ENCODE data around the gene CDC42EP1.
A peak's percentile ranks its signal among the peaks of the same experiment; 100 is the strongest.
"Not testable (repeated sequence)": the region's sequence is repeated elsewhere in the genome, so short reads cannot be mapped to it uniquely, and the experiment has no call there.

Gene CDC42EP1

GRCh38 chr22:37602546-37603277, 42.4 kb downstream of the CDC42EP1 start:
- 84% methylated on average over 5 of the region's 5 CpGs for WGBS, 2 experiments
- H3K4me3 ChIP-seq (ENCODE audit: insufficient read depth, low read depth, low read length); H3K27me3 ChIP-seq (ENCODE audit: control insufficient read depth, insufficient read depth, low read length, poor library complexity, severe bottlenecking); H3K36me3 ChIP-seq (ENCODE audit: control insufficient read depth, insufficient read depth, low read length); H3K9me3 ChIP-seq (ENCODE audit: control insufficient read depth, low read length); H3K4me1 ChIP-seq (ENCODE audit: control insufficient read depth, insufficient read depth, low read length); H3K27ac ChIP-seq (ENCODE audit: insufficient read depth, low read depth, low read length, poor library complexity, severe bottlenecking): not testable (repeated sequence)

GRCh38 chr22:37604074-37604473, 43.8 kb downstream of the CDC42EP1 start:
- no peaks in the 10 kb centered on the region for H3K9me3 ChIP-seq (ENCODE audit: control insufficient read depth, low read length)
- no peak overlapping the region for H3K27ac ChIP-seq (ENCODE audit: insufficient read depth, low read depth, low read length, poor library complexity, severe bottlenecking)
- 93 to 94% methylated on average over 6 of the region's 6 CpGs for WGBS, 2 experiments
- H3K36me3 ChIP-seq (ENCODE audit: control insufficient read depth, insufficient read depth, low read length): no peaks in the 10 kb centered on the region
- no peaks in the 10 kb centered on the region for H3K4me1 ChIP-seq (ENCODE audit: control insufficient read depth, insufficient read depth, low read length)
- no peaks in the 10 kb centered on the region for H3K27me3 ChIP-seq (ENCODE audit: control insufficient read depth, insufficient read depth, low read length, poor library complexity, severe bottlenecking)
- H3K4me3 ChIP-seq (ENCODE audit: insufficient read depth, low read depth, low read length): no peak overlapping the region

DNA sequence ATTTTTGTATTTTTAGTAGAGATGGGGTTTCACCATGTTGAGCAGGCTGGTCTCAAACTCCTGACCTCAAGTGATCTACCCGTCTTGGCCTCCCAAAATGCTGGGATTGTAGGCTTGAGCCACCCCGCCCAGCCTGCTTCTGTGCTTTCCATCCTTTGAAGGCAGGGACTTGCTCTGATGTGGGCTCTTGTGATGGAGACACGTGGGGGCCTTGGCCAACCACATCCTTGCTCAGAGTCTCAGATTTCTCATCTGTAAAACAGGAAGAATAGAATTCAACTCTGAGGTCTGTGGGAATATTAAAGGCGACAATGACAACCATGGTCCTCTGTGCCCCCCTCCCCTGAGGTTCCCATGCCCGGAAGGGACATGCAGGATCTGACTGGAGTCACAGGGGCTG, 44.6 kb downstream of the CDC42EP1 start:
- WGBS, 2 experiments: 82 to 83% methylated on average over 5 of the region's 5 CpGs
- H3K9me3 ChIP-seq (ENCODE audit: control insufficient read depth, low read length): no peaks in the 10 kb centered on the region

GRCh38 chr22:37607010-37607934, 47.0 kb downstream of the CDC42EP1 start:
- WGBS, 2 experiments: 11 to 12% methylated on average over 44 of the region's 44 CpGs
- no peak overlapping the region for H3K27ac ChIP-seq (ENCODE audit: insufficient read depth, low read depth, low read length, poor library complexity, severe bottlenecking)
- H3K4me3 ChIP-seq (ENCODE audit: insufficient read depth, low read depth, low read length): no peak overlapping the region
- no peaks in the 10 kb centered on the region for H3K27me3 ChIP-seq (ENCODE audit: control insufficient read depth, insufficient read depth, low read length, poor library complexity, severe bottlenecking)
- peaks cover 9% of the 10 kb centered on the region for H3K4me1 ChIP-seq (ENCODE audit: control insufficient read depth, insufficient read depth, low read length)
- H3K9me3 ChIP-seq (ENCODE audit: control insufficient read depth, low read length): no peaks in the 10 kb centered on the region
- no peaks in the 10 kb centered on the region for H3K36me3 ChIP-seq (ENCODE audit: control insufficient read depth, insufficient read depth, low read length)

More for the DNA sequence above, 44.6 kb downstream of the CDC42EP1 start:
- Histone ChIP-seq H3K4me1 (ENCODE audit: control insufficient read depth, insufficient read depth, low read length) (peaks cover 5% of the 10 kb centered on the region), H3K36me3 (ENCODE audit: control insufficient read depth, insufficient read depth, low read length) (no peaks in the 10 kb centered on the region), H3K27ac (ENCODE audit: insufficient read depth, low read depth, low read length, poor library complexity, severe bottlenecking) (no peak overlapping the region), H3K4me3 (ENCODE audit: insufficient read depth, low read depth, low read length) (no peak overlapping the region), H3K27me3 (ENCODE audit: control insufficient read depth, insufficient read depth, low read length, poor library complexity, severe bottlenecking) (no peaks in the 10 kb centered on the region)

DNA sequence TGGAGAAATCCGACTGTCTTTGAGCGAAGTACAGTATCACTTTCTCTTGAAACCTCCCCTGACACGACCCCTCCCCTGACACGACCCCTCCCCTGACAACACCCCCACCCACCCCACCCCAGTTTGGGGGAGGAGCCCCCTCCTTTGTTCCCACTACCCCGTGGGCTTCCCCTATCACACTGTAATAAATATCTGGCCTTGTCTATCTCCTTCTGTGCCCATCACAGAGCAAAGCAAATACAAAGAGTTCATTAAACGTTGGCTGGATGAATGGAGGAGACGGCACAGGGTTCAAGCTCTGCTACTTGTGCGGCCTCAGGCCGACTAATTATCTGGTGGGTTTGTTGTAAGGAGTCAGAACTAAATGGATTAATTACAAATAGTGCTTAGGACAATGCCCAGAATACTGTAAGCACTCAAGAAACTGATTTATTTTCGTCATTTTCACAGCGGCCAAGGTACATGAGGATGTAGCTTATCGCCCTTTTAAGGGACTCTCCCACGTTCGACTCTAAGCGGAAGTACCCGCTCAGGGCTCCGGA, 47.7 kb downstream of the CDC42EP1 start:
- H3K4me3 ChIP-seq (ENCODE audit: insufficient read depth, low read depth, low read length): peak overlapping the region; percentile 82
- no peaks in the 10 kb centered on the region for H3K36me3 ChIP-seq (ENCODE audit: control insufficient read depth, insufficient read depth, low read length)
- peaks cover 9% of the 10 kb centered on the region for H3K4me1 ChIP-seq (ENCODE audit: control insufficient read depth, insufficient read depth, low read length)
- peak overlapping the region; percentile 98 for H3K27ac ChIP-seq (ENCODE audit: insufficient read depth, low read depth, low read length, poor library complexity, severe bottlenecking)
- H3K9me3 ChIP-seq (ENCODE audit: control insufficient read depth, low read length): no peaks in the 10 kb centered on the region
- H3K27me3 ChIP-seq (ENCODE audit: control insufficient read depth, insufficient read depth, low read length, poor library complexity, severe bottlenecking): no peaks in the 10 kb centered on the region
- WGBS, 2 experiments: 6% methylated on average over 16 to 17 of the region's 17 CpGs

DNA sequence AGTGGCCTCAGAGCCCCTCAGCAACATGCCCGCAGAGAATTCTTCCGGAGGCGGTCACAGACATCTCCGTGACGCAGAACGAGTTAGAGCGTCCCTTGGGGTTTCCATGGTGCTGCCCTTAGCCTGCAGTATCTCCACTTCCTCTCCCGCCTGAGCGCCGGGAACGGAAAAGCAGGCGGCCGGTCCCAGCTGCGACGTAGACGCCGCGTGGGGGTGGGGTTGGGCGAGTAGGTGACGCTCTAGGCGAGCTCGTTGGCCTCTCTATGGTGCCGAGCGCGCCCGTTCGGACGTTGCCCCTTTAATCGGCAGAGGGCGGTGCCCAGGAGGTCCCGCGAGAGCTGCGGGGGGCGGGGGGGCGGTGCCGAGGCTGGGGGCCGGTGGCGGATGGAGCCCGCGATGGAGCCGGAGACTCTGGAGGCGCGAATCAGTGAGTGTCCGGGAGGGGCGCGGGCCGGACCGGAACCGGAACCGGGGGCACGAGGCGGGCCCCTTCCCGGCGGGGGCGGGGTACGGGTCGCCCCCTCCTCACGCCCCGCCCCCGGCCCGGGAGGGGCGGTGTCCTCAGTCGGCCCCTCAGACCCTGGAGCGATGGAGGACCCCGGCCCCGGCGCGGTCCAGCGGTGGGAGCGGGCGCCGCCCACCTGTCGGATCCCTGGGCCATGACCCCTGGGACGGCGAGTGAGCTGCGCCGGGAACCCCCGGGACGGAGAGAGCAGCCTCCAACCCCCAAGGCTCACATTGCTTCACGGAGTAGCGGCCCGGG, 48.4 kb downstream of the CDC42EP1 start, which contains the start of gene GGA1:
GGA1 (plus strand) TSS at position 358 of the 763 bp plus-strand sequence; CDS start at position 385, 27 bp downstream.
- WGBS, 2 experiments: 0% methylated on average over 82 of the region's 82 CpGs
- no peaks in the 10 kb centered on the region for H3K36me3 ChIP-seq (ENCODE audit: control insufficient read depth, insufficient read depth, low read length)
- H3K4me3 ChIP-seq (ENCODE audit: insufficient read depth, low read depth, low read length): peak within 1 kb of the TSS; percentile 82
- H3K9me3 ChIP-seq (ENCODE audit: control insufficient read depth, low read length): no peaks in the 10 kb centered on the region
- H3K27ac ChIP-seq (ENCODE audit: insufficient read depth, low read depth, low read length, poor library complexity, severe bottlenecking): peak within 1 kb of the TSS; percentile 98
- H3K27me3 ChIP-seq (ENCODE audit: control insufficient read depth, insufficient read depth, low read length, poor library complexity, severe bottlenecking): no peaks in the 10 kb centered on the region
- H3K4me1 ChIP-seq (ENCODE audit: control insufficient read depth, insufficient read depth, low read length): peaks cover 9% of the 10 kb centered on the region

DNA sequence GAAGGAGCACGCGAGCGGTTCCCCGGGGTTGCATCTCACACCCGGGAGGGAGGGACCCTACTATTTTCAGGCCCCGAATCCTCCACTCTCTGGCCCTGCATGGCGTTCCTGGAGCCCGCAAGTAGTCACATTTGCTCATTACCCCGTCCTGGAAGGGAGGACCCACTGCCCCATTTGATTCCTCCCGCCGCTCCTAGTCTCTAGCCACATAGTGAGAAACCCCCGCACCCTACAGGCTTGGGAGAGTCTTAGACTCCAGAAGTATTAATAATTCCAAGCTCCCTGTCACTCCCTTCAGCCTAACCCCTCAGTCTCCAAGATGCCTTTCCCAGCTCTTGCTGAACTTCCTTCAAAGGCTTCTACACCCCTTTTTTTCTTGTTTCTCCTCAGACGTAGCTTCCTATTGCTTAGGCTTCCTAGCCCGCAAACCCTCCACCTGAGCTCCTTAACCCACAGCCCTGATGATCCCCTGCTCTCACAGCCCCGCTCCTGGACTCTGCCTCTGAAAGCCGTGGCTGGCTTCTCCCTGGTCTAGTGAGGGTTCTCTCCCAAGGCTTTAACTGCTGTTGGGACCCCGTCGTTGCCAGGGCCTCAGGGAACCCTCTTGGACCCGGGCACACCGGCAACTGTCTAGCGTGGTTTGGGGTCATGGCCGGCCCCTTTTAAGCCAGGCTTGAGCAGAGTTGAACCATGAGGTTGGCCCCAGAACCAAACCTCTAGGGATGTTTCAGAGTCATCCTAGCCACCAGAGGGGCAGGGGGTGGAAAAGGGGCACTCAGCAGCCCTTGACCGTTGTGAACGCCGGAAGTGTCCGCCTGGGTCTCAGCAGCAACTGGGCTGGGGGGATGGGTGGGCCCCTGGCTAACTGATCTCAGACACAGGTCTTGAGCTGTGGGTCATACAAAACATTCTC, 49.2 kb downstream of the CDC42EP1 start:
- peaks cover 3% of the 10 kb centered on the region for H3K36me3 ChIP-seq (ENCODE audit: control insufficient read depth, insufficient read depth, low read length)
- 22% methylated on average over 26 of the region's 26 CpGs for WGBS, 2 experiments
- H3K27ac ChIP-seq (ENCODE audit: insufficient read depth, low read depth, low read length, poor library complexity, severe bottlenecking): no peak overlapping the region

GRCh38 chr22:37610153-37610475, 49.8 kb downstream of the CDC42EP1 start:
- not testable (repeated sequence) for H3K36me3 ChIP-seq (ENCODE audit: control insufficient read depth, insufficient read depth, low read length); H3K9me3 ChIP-seq (ENCODE audit: control insufficient read depth, low read length); H3K4me1 ChIP-seq (ENCODE audit: control insufficient read depth, insufficient read depth, low read length); H3K27me3 ChIP-seq (ENCODE audit: control insufficient read depth, insufficient read depth, low read length, poor library complexity, severe bottlenecking); H3K27ac ChIP-seq (ENCODE audit: insufficient read depth, low read depth, low read length, poor library complexity, severe bottlenecking)
- WGBS, 2 experiments: 91 to 97% methylated on average over 3 of the region's 3 CpGs
- peak overlapping the region; percentile 82 for H3K4me3 ChIP-seq (ENCODE audit: insufficient read depth, low read depth, low read length)

More for the DNA sequence above, 49.2 kb downstream of the CDC42EP1 start:
- peak overlapping the region; percentile 82 for H3K4me3 ChIP-seq (ENCODE audit: insufficient read depth, low read depth, low read length)
- peaks cover 9% of the 10 kb centered on the region for H3K4me1 ChIP-seq (ENCODE audit: control insufficient read depth, insufficient read depth, low read length)
- no peaks in the 10 kb centered on the region for H3K9me3 ChIP-seq (ENCODE audit: control insufficient read depth, low read length)
- no peaks in the 10 kb centered on the region for H3K27me3 ChIP-seq (ENCODE audit: control insufficient read depth, insufficient read depth, low read length, poor library complexity, severe bottlenecking)

DNA sequence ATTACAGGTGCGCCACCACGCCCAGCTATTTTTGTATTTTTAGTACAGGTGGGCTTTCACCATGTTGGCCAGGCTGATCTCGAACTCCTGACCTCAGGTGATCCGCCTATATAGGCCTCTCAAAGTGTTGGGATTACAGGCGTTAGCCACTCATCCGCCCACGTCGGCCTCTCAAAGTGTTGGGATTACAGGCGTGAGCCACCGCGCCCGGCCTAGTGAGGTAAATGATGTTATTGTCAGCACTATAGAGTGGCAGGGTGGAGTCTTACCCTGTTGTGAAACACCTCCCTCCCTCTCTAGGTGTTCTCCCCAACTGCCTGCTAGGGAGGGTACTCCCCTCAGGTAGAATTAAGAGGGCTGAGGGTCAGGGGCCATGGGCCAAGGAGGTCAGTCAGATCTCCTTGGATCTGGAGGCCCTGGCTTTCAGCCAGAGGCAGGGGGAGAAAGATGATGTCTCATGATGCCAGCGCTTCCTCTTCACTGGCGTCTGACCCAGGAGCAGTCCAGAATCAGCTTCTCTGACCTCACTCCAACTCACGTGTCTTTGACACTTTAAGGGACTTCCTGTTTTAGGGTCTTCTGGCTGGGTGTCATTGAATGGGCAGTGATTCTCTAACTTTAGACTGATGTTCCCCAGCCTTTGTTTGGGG, 50.3 kb downstream of the CDC42EP1 start:
- Histone ChIP-seq H3K9me3 (ENCODE audit: control insufficient read depth, low read length) (no peaks in the 10 kb centered on the region), H3K27ac (ENCODE audit: insufficient read depth, low read depth, low read length, poor library complexity, severe bottlenecking) (no peak overlapping the region), H3K27me3 (ENCODE audit: control insufficient read depth, insufficient read depth, low read length, poor library complexity, severe bottlenecking) (no peaks in the 10 kb centered on the region), H3K4me3 (ENCODE audit: insufficient read depth, low read depth, low read length) (no peak overlapping the region), H3K4me1 (ENCODE audit: control insufficient read depth, insufficient read depth, low read length) (peaks cover 9% of the 10 kb centered on the region), H3K36me3 (ENCODE audit: control insufficient read depth, insufficient read depth, low read length) (peaks cover 4% of the 10 kb centered on the region)
- 94 to 95% methylated on average over 15 of the region's 15 CpGs for WGBS, 2 experiments
